Activated T-helper 17 cell treated with anti-CD3 and anti-CD28 coated beads, Interleukin-2, amount 50 U/mL, for 72 hours (primary cell): ENCODE results near the gene ADK. TPM values are rescaled to one million over a fixed set of nuclear protein-coding genes. Genes with fewer than 3 reads are reported as not detected.
A peak's percentile ranks its signal among the peaks of the same experiment; 100 is the strongest.
"Not testable (repeated sequence)": the region's sequence is repeated elsewhere in the genome, so short reads cannot be mapped to it uniquely, and the experiment has no call there.

Experiments used
- ATAC-seq: fragments of 150-1000 bp; cut with Tn5 transposase; replicated peaks from 2 replicates; pipeline ENCODE4 v1.10.0; 2021; ENCODE audit warnings: mild to moderate bottlenecking, moderate library complexity
- H3K27ac Mint-ChIP-seq: one replicate; pipeline ENCODE4 v1.8.0; 2022; ENCODE audit warnings: mixed read lengths
- H3K27me3 Mint-ChIP-seq: one replicate; pipeline ENCODE4 v1.8.0; 2022; ENCODE audit warnings: mixed read lengths
- H3K36me3 Mint-ChIP-seq: one replicate; pipeline ENCODE4 v1.8.0; 2022; ENCODE audit warnings: low read depth, mild to moderate bottlenecking, mixed read lengths
- H3K4me1 Mint-ChIP-seq: one replicate; pipeline ENCODE4 v1.8.0; 2022; ENCODE audit warnings: mixed read lengths
- H3K4me3 Mint-ChIP-seq: one replicate; pipeline ENCODE4 v1.8.0; 2022; ENCODE audit warnings: mild to moderate bottlenecking, mixed read lengths
- H3K9me3 Mint-ChIP-seq: one replicate; pipeline ENCODE4 v1.8.0; 2022; ENCODE audit warnings: mixed read lengths
- total RNA-seq, 2 donors: library from RNA; stranded (reverse); gene quantifications; one replicate each; pipeline ENCODE4 v1.2.3, GENCODE V29; 2022

The ADK gene
- total RNA-seq, 2 donors from 2014 or later = 51.4 to 72.1 TPM

DNA sequence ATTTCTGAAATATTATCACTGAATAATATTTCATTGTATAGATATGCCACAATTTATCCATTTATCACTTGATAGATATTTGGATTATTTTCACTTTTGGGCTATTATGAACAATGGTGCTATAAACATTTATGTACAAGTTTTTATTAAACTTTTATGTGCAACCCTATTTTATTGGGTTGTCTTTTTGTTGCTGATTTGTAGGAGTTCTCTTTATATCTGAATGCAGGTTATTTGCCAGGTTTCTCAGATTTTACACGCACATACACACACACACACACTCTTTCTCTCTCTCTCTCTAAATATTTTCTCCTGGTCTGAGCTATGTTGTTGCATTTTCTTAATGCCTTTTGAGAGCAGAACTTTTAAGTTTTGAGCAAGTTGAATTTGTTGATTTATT is 36.2 kb downstream of the ADK start:
- peaks cover 31% of the 10 kb centered on the region for H3K4me1 Mint-ChIP-seq
- H3K36me3 Mint-ChIP-seq = peaks cover 10% of the 10 kb centered on the region
- no peaks in the 10 kb centered on the region for H3K27me3 Mint-ChIP-seq
- ATAC-seq = no peak
- no peaks in the 10 kb centered on the region for H3K9me3 Mint-ChIP-seq
- H3K27ac Mint-ChIP-seq = peak overlapping the region; percentile 85
- peak overlapping the region; percentile 5 for H3K4me3 Mint-ChIP-seq

DNA sequence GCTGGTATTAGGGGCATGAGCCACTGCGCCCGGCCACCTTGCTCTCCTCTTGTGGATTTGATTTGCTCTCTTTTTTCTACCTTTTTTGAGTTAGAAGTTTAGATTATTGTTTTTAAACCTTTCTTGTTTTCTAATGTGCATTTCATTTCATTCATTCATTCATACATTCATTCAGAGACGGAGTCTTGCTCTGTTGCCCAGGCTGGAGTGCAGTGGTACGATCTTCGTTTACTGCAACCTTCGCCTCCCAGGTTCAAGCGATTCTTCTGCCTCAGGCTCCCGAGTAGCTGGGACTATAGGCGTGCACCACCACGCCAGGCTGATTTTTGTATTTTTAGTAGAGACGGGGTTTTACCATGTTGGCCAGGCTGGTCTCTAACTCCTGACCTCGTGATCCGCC is 37.6 kb downstream of the ADK start:
- not testable (repeated sequence) for H3K4me3 Mint-ChIP-seq, H3K9me3 Mint-ChIP-seq, ATAC-seq, H3K27me3 Mint-ChIP-seq
- peak overlapping the region; percentile 98 for H3K27ac Mint-ChIP-seq
- peaks cover 10% of the 10 kb centered on the region for H3K36me3 Mint-ChIP-seq
- peaks cover 31% of the 10 kb centered on the region for H3K4me1 Mint-ChIP-seq

DNA sequence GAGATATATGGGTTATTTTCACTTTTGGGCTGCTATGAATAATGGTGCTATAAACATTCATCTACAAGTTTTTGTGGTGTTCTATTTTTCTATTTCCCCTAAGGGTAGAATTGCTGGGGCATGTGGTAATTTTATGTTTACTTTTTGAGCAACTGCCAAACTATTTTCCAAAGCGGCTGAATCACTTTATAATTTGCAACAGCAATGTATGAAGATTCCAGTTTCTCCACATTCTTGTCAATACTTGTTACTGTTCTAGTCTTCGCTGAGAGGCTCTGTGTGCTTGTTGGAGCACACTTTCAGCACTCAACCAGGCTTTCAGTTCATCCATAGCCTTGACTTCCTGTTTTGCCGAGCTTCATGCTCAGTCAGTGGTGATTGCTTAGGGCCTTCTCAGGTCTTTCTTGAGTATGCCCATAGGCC is 39.0 kb downstream of the ADK start:
- ATAC-seq = peak; percentile 83
- Mint-ChIP-seq H3K9me3 (no peaks in the 10 kb centered on the region), H3K36me3 (peaks cover 10% of the 10 kb centered on the region), H3K4me1 (peaks cover 43% of the 10 kb centered on the region), H3K4me3 (peak overlapping the region; percentile 84), H3K27me3 (no peaks in the 10 kb centered on the region), H3K27ac (peak overlapping the region; percentile 98)

DNA sequence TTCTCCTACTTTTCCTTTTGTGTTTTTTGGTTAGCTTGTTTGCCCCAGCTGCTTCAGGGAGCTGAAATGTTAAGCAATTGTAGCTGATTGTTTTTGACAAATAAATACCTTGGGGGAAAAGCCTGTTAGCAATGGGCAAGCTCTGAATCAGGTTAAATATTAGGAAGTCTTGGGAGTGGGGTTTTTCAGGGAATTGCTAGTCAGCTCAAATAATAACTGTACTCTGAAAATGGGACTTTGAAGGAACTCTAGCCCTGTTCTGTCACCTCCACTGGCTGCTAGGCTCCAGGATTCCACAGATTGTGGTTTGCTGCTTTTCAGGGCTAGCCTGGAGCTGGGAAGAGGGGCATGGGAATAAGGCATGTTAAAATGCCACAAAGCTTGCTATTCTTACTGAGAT is 39.5 kb downstream of the ADK start:
- Mint-ChIP-seq H3K4me3 (peak overlapping the region; percentile 84), H3K27me3 (no peaks in the 10 kb centered on the region), H3K27ac (peak overlapping the region; percentile 98), H3K4me1 (peaks cover 46% of the 10 kb centered on the region), H3K9me3 (no peaks in the 10 kb centered on the region), H3K36me3 (peaks cover 10% of the 10 kb centered on the region)
- ATAC-seq = no peak

DNA sequence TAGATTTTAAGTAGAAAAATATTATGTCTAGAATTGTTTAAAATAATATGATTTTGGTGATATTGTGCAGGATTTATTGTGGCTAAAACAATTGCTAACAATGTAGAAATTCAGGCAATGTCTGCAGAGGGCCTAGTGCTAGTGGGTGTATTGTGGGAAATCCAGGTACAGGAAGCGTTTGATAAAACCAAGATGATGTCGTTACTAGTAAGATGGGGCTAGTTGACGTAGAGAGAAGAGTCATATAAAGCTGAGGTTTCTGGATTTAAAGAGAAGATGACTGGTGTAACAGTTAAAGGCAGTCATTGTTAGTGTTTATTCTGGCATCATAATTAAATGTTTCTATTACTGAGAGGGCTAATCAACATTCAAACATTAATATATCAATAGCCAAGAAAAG is 43.5 kb downstream of the ADK start:
- ATAC-seq = peak; percentile 86
- Mint-ChIP-seq H3K36me3 (no peaks in the 10 kb centered on the region), H3K27me3 (no peaks in the 10 kb centered on the region), H3K4me1 (peaks cover 31% of the 10 kb centered on the region), H3K27ac (peak overlapping the region; percentile 70), H3K9me3 (no peaks in the 10 kb centered on the region), H3K4me3 (peak overlapping the region; percentile 9)

DNA sequence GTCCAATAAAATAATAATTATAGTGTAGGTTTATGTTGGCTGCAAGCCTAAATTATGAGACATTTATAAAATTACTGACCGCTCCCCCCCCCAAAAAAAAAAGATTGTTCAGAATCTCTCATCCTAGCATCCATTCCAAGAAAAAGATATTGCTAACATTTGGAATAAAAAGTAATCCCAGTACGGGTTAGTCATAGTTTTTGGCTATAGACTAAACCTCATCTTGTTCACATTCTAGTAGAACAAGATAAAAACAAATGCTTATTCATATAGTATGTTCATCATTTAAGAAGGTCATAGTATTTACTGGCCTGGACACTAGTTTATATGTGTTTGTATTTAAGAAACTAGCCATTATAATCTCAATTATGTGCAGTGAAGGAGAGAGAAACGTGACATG is 44.0 kb downstream of the ADK start:
- peak overlapping the region; percentile 9 for H3K4me3 Mint-ChIP-seq
- peak overlapping the region; percentile 70 for H3K27ac Mint-ChIP-seq
- H3K27me3 Mint-ChIP-seq = no peaks in the 10 kb centered on the region
- peak; percentile 17 for ATAC-seq
- no peaks in the 10 kb centered on the region for H3K36me3 Mint-ChIP-seq
- no peaks in the 10 kb centered on the region for H3K9me3 Mint-ChIP-seq
- H3K4me1 Mint-ChIP-seq = peaks cover 28% of the 10 kb centered on the region

DNA sequence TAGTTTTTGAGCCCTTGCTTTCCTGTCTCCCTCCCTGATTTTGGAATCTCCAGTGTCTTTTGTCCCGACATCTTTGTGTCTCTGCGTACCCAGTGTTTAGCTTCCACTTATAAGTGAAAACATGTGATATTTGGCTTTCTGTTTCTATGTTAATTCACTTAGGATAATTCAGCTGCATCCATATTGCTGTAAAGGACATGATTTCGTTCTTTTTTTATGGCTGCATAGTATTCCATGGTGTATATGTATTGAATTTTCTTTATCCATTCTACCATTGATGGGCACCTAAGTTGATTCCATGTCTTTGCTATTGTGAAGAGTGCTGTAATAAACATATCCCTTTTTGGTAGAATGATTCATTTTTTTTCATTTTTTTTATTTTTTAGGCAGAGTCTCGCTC is 48.3 kb downstream of the ADK start:
- H3K27me3 Mint-ChIP-seq = no peaks in the 10 kb centered on the region
- ATAC-seq = no peak
- H3K36me3 Mint-ChIP-seq = peaks cover 31% of the 10 kb centered on the region
- H3K4me3 Mint-ChIP-seq = no peak overlapping the region
- no peaks in the 10 kb centered on the region for H3K9me3 Mint-ChIP-seq
- H3K27ac Mint-ChIP-seq = no peak overlapping the region
- H3K4me1 Mint-ChIP-seq = peaks cover 18% of the 10 kb centered on the region

DNA sequence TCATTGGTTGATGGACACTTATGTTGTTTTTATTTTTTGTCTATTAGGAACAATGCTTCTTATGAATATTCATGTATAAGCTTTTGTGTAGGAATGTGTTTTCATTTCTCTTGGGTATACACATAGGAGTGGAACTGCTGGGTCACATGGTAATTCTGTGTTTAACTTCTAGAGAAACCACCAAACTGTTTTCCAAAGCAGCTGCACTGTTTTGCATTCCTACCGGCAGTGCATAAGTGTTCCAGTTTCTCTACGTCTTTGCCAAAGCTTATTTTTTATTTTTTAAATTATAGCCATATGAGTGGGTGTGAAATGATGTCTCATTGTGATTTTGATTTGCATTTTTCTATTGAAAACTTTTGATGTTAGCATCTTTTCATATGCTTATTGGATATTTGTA is 51.3 kb downstream of the ADK start:
- no peaks in the 10 kb centered on the region for H3K27me3 Mint-ChIP-seq
- peaks cover 56% of the 10 kb centered on the region for H3K36me3 Mint-ChIP-seq
- peaks cover 9% of the 10 kb centered on the region for H3K4me1 Mint-ChIP-seq
- H3K4me3 Mint-ChIP-seq = no peak overlapping the region
- H3K27ac Mint-ChIP-seq = no peak overlapping the region
- H3K9me3 Mint-ChIP-seq = no peaks in the 10 kb centered on the region
- ATAC-seq = no peak

DNA sequence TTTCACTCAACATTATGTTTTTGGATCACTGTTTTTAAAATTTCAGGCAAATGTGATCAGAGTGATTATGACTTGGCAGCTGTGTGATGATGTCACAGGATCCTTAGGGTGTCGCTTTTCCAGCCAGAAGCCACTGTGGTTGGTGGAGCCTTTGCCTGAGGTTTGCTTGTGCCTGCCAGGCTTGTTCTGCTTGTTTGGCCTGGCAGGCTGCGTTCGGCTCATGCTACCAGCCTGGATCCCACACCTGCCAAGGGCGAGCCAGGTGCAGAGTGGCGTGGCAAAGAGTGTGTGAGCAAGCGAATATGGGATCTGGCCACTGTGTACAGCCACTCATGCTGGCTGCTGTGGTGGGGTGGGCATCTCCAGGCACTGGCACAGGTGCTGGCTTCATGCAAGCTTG is 55.7 kb downstream of the ADK start:
- Mint-ChIP-seq H3K9me3 (no peaks in the 10 kb centered on the region), H3K27me3 (no peaks in the 10 kb centered on the region), H3K4me1 (peaks cover 5% of the 10 kb centered on the region), H3K4me3 (no peak overlapping the region), H3K36me3 (peaks cover 42% of the 10 kb centered on the region), H3K27ac (no peak overlapping the region)
- ATAC-seq = no peak

DNA sequence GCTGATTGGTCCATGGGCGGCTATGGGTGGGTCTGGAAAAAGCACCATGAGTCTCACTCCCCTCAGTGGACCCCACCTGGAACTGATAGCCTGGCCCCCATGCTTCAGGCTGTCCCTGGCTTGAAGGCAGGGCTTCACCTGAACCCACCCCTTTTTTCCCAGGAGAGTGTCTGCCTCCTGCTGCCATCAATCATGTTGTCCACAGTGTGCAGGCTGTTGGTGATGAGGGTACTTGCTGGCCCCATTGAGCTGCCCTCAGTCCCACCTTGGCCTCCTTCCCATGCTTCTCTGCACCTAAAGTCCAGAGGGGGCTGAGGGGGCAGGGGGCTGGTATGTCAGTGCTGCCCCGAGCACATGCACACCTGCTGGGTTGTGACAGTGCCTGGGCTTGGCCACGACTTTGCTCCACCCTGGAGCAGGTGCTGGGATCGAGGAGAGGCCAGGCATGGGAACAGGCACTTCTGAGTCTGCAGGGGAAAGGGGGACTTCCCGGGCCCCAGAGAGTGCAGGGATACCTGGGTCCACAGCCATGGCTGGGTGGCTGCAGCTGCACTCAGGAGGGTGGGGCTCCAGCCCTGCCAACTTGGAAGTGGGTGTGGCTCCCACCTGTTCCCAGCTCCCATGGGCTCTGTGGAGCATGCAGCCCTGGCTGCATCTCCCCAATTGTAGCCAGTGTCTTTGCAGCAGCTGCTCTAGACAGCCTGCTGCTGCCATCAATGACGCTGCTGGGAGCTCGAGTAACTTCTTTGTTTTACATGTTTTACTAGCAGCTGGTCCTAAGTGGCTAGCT is 56.9 kb downstream of the ADK start:
- Mint-ChIP-seq H3K4me1 (peaks cover 15% of the 10 kb centered on the region), H3K36me3 (peaks cover 31% of the 10 kb centered on the region), H3K9me3 (no peaks in the 10 kb centered on the region), H3K27me3 (no peaks in the 10 kb centered on the region), H3K4me3 (no peak overlapping the region), H3K27ac (no peak overlapping the region)
- ATAC-seq = no peak

DNA sequence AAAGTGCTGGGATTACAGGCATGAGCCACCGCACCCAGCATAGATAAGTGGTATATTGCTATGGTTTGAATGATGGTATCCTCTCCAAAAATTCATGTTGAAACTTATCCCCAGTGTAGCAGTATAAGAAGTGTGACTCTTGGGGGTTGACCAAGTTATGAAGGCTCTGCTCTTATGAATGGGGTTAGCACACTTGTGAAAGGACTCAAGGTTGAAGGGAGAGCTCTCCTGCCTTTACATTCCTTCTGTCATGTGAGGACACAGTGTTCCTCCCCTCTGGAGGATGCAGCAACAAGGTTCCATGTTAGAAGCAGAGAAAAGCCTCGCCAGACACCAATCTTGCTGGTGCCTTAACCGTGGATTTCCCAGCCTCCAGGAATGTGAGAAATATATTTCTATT is 58.0 kb downstream of the ADK start:
- Mint-ChIP-seq H3K9me3 (no peaks in the 10 kb centered on the region), H3K27me3 (no peaks in the 10 kb centered on the region), H3K27ac (no peak overlapping the region)

DNA sequence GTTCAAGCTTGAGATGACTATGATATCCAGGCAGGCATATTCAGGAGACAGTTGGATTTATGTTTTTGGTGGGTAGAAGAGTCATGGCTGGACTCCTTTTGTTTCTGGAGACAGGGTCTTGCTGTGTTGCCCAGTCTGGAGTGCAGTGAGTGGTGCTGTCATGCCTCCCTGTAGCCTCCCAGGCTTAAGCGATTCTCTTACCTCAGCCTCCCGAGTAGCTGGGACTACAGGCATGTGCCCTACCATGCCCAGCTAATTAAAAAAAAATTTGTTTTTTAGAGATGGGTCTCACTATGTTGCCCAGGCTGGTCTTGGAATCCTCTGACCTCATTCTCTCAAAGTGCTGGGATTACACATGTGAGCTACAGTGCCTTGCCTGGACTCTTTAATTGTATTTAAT is 62.0 kb downstream of the ADK start:
- Mint-ChIP-seq H3K9me3 (no peaks in the 10 kb centered on the region), H3K27me3 (no peaks in the 10 kb centered on the region), H3K36me3 (no peaks in the 10 kb centered on the region), H3K4me1 (peaks cover 10% of the 10 kb centered on the region), H3K27ac (peak overlapping the region; percentile 23), H3K4me3 (no peak overlapping the region)
- no peak for ATAC-seq

More for the DNA sequence above, 58.0 kb downstream of the ADK start:
- Mint-ChIP-seq H3K36me3 (peaks cover 25% of the 10 kb centered on the region), H3K4me3 (no peak overlapping the region), H3K4me1 (peaks cover 16% of the 10 kb centered on the region)
- no peak for ATAC-seq

DNA sequence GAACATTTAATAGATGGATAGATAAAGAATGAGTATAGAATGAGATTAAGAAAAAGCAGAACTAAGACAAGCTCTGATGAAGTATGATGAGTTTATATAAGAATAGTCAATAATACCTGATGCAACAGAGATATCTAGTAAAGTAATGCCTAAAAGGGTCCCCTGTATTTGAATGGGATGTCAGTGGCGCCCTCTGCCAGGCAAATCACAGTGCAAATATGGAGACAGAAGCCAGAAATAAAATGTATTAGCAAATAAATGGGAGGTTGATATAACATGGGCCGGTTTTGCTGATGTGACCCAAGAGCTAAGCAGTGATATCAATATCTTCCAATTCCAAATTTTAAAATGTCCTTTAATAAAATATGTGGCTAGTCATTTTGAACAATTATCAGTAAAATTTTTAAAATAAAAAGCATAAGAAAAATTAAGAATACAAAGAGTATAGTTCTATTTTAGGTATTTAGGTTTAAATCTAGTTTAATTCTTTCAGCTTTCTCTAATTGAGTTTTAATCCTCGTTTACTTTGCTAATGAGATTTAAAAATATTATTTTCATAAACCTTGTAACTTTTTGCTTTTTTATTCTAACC is 62.6 kb downstream of the ADK start:
- no peak overlapping the region for H3K4me3 Mint-ChIP-seq
- H3K4me1 Mint-ChIP-seq = peaks cover 10% of the 10 kb centered on the region
- ATAC-seq = no peak
- H3K27ac Mint-ChIP-seq = no peak overlapping the region
- no peaks in the 10 kb centered on the region for H3K27me3 Mint-ChIP-seq
- no peaks in the 10 kb centered on the region for H3K36me3 Mint-ChIP-seq
- no peaks in the 10 kb centered on the region for H3K9me3 Mint-ChIP-seq

DNA sequence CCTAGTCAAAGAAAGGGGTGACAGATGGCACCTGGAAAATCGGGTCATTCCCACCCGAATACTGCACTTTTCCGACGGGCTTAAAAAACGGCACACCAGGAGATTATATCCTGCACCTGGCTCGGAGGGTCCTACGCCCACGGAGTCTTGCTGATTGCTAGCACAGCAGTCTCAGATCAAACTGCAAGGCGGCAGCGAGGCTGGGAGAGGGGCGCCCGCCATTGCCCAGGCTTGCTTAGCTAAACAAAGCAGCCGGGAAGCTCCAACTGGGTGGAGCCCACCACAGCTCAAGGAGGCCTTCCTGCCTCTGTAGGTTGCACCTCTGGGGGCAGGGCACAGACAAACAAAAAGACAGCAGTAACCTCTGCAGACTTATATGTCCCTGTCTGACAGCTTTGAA is 66.1 kb downstream of the ADK start:
- H3K4me3 Mint-ChIP-seq, H3K27me3 Mint-ChIP-seq, H3K27ac Mint-ChIP-seq, H3K4me1 Mint-ChIP-seq, H3K36me3 Mint-ChIP-seq, ATAC-seq, H3K9me3 Mint-ChIP-seq: not testable (repeated sequence)

DNA sequence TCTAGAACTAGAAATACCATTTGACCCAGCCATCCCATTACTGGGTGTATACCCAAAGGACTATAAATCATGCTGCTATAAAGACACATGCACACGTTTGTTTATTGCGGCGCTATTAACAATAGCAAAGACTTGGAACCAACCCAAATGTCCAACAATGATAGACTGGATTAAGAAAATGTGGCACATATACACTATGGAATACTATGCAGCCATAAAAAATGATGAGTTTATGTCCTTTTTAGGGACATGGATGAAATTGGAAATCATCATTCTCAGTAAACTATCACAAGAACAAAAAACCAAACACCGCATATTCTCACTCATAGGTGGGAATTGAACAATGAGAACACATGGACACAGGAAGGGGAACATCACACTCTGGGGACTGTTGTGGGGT is 71.4 kb downstream of the ADK start:
- peaks cover 14% of the 10 kb centered on the region for H3K36me3 Mint-ChIP-seq
- H3K27me3 Mint-ChIP-seq, H3K9me3 Mint-ChIP-seq, H3K4me3 Mint-ChIP-seq, H3K4me1 Mint-ChIP-seq, H3K27ac Mint-ChIP-seq, ATAC-seq: not testable (repeated sequence)
